ENCODE measurements around the gene HCK.

HCK gene

DNA sequence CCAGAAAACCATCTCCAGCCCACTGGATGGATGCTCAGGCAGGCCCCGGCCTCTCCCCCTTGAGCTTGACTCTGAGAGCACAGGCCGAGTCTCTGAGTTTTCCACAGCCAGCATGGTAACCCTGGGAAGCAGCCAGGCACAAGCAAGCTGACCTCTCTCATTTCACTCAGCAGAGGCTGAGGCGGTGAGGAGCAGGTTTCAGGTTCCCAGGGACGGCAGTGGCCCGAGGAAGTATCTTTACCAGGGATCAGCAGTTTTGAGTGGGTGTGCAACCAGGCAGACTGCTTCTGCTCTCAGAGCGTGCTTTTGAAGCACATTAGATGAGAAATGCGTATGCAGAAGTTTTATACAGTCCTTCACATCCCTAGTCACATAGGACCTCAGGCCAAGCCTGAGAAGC lies 12.6 kb downstream of the HCK start:
- no peak for DNase-seq
- intact Hi-C loops (cut with DNase I; ENCODE audit: low total_unique reads), result no loop called here
- no peaks in the 10 kb centered on the region for H3K36me3 ChIP-seq
- H3K27ac ChIP-seq, result no peak overlapping the region
- no peaks in the 10 kb centered on the region for H3K9me3 ChIP-seq
- no peak overlapping the region for H3K4me3 ChIP-seq
- TF ChIP-seq, protein P1, sequence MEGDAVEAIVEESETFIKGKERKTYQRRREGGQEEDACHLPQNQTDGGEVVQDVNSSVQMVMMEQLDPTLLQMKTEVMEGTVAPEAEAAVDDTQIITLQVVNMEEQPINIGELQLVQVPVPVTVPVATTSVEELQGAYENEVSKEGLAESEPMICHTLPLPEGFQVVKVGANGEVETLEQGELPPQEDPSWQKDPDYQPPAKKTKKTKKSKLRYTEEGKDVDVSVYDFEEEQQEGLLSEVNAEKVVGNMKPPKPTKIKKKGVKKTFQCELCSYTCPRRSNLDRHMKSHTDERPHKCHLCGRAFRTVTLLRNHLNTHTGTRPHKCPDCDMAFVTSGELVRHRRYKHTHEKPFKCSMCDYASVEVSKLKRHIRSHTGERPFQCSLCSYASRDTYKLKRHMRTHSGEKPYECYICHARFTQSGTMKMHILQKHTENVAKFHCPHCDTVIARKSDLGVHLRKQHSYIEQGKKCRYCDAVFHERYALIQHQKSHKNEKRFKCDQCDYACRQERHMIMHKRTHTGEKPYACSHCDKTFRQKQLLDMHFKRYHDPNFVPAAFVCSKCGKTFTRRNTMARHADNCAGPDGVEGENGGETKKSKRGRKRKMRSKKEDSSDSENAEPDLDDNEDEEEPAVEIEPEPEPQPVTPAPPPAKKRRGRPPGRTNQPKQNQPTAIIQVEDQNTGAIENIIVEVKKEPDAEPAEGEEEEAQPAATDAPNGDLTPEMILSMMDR (IDR thresholded peaks at IDR 0.05), result no peak
- peaks cover 0 to 18% of the 10 kb centered on the region in 2 donors for H3K27me3 ChIP-seq
- no peaks in the 10 kb centered on the region for H3K4me1 ChIP-seq

DNA sequence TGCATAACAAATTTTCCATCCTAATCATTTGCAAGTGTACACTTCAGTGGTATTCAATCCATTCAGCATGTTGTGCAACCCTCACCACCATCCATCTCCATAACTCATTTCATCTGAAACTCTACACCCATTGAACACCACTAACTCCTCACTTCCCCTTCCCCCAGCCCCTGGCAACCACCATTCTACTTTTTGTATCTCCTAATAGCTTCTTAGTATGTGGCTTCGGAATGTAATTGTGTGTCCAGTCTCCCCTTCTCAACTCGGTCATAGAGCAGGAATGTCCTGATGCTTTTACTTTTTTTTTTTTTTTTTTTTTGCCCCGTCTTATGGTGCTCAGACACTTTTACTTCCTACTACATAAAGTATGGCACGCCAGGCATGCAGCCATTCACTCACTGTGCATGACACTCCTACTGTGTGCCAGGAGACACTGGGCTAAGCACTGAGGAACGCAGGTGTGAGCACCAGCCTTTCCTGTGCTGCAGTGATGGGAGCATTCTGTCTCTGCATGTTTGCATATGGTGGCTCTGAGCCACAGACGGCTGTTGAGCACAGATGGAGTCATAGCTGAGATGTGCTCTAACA lies 15.3 kb downstream of the HCK start:
- Histone ChIP-seq H3K27me3 (peaks cover 0 to 22% of the 10 kb centered on the region in 2 donors), H3K4me3 (no peak overlapping the region), H3K4me1 (no peaks in the 10 kb centered on the region), H3K36me3 (no peaks in the 10 kb centered on the region), H3K9me3 (no peaks in the 10 kb centered on the region), H3K27ac (no peak overlapping the region)
- TF ChIP-seq, protein P1 (IDR thresholded peaks at IDR 0.05), result no peak
- no peak for DNase-seq
- intact Hi-C loops (cut with DNase I; ENCODE audit: low total_unique reads), result no loop called here

DNA sequence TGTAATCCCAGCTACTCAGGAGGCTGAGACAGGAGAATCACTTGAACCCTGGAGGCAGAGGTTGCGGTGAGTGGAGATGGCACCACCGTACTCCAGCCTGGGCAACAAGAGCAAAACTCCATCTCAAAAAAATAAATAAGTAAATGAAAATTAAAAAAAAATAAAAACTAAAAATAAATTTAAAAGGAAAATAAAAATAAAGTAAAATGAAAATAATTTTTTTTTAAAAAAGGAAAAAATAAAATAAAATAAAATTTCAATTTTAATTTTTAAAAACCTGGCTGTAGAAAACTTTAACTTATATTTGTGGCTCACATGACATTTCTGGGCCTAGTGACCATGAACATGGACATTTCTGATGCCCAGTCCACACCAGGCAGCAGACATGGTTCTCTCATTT lies 16.1 kb downstream of the HCK start:
- Histone ChIP-seq H3K27me3 (peaks cover 0 to 21% of the 10 kb centered on the region in 2 donors), H3K9me3 (no peaks in the 10 kb centered on the region), H3K36me3 (no peaks in the 10 kb centered on the region), H3K27ac (no peak overlapping the region), H3K4me3 (no peak overlapping the region), H3K4me1 (no peaks in the 10 kb centered on the region)
- TF ChIP-seq, protein P1 (IDR thresholded peaks at IDR 0.05), result no peak
- intact Hi-C loops (cut with DNase I; ENCODE audit: low total_unique reads), result no loop called here
- DNase-seq, result no peak

DNA sequence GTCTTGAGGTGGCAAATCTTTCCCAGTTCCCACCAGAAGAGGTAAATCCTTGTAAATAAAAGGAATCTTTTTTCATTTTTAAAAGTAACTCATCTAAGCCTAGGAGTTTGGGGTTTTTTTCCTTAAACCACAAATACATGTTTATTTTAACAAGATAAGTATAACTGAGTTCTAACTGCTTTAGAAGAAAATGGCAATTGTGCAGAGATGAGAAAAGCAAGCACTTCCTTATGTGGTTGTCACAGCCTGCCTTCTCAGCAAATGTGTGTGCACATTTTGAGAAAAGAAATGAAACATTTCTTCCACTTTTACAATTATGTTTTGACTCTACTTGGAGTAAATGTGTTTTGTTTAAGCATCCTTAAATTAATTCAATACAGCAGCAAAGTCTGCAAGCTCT lies 17.7 kb downstream of the HCK start:
- DNase-seq, result no peak
- H3K9me3 ChIP-seq, result no peaks in the 10 kb centered on the region
- no peaks in the 10 kb centered on the region for H3K36me3 ChIP-seq
- peaks cover 0 to 27% of the 10 kb centered on the region in 2 donors for H3K27me3 ChIP-seq
- no peak overlapping the region for H3K4me3 ChIP-seq
- no peaks in the 10 kb centered on the region for H3K4me1 ChIP-seq
- intact Hi-C loops (cut with DNase I; ENCODE audit: low total_unique reads), result no loop called here
- TF ChIP-seq, protein P1 (IDR thresholded peaks at IDR 0.05), result no peak
- no peak overlapping the region for H3K27ac ChIP-seq

DNA sequence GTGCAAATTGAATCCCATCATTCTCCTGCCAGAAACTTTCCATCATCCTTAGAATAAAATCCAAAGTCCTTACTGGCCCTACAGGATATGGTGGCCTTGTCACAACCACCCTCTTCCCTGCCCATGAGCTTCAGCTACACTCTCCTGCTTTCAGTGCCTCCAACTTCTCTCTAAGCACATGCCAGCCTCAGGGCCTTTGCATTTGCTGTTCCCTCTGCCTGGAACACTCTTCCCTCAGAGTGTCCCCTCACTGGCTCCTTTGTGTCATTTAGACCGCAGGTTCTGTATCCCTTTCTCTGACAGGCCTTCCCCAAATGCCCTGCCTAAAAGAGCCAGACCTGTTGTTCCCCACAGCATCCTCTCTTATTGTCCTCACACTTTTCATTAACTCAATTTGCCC lies 18.2 kb downstream of the HCK start:
- no peak for DNase-seq
- no peaks in the 10 kb centered on the region for H3K4me1 ChIP-seq
- intact Hi-C loops (cut with DNase I; ENCODE audit: low total_unique reads), result no loop called here

More for the DNA sequence above, 18.2 kb downstream of the HCK start:
- no peaks in the 10 kb centered on the region for H3K36me3 ChIP-seq
- no peaks in the 10 kb centered on the region for H3K9me3 ChIP-seq
- H3K27me3 ChIP-seq, result peaks cover 0 to 29% of the 10 kb centered on the region in 2 donors
- no peak overlapping the region for H3K27ac ChIP-seq
- no peak overlapping the region for H3K4me3 ChIP-seq
- TF ChIP-seq, protein P1 (IDR thresholded peaks at IDR 0.05), result no peak
